Measurements from ENCODE around the gene CDC42EP2.

The CDC42EP2 gene

DNA sequence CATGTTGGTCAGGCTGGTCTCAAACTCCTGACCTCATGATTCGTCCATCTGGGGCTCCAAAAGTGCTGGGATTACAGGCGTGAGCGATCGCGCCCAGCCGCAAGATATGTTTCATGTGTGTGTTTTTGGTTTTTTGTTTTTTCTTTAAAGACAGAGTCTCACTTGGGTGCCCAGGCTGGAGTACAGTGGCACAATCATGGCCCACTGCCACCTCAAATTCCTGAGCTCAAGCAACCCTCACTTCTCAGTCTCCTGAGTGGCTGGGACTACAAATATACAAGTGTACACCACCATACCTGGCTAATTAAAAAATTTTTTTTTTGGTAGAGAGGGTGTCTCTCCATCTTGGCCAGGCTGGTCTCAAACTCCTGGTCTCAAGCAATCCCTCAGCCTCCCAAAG is 48.3 kb downstream of the CDC42EP2 start:
- no peak for DNase-seq

DNA sequence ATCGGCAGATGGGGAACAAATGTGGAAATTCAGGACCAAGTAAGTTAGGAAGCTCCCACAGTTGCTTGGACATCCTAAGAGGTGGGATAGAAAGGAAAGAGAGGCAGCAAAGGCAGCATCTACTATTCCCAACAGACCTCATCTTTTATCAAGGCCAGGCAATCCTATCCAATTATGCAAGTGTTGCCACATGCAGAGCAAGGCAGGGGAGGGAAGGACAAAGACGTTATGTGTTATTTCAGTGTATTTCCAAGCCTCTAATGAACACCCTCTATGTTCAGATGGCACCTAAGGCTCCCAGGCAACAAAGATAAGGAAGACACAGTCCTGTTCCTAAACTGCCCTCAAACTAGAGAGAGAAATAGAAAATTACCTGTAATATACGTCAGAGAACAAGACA is 49.1 kb downstream of the CDC42EP2 start:
- DNase-seq: no peak

DNA sequence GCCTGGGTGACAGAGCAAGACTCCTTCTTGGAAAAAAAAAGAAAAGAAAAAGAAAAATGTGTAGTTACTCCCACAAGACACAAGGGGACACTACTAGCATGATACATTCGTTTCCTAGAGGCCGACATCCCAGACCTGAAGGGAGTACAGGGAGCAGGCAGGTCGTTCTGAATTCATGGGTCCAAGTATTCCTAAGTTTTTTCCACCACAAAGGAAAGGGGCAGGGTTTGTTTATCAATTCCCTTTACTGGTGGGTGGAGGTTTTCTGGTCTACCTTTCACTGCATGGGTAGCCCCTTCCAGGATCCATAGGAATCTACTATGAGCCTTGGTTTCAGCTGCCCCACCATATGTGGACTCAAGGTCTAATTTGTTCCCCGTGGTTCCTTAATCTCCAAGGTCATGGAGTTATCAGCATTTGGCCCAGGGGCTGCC is 51.7 kb downstream of the CDC42EP2 start:
- peak; percentile 72 for DNase-seq

DNA sequence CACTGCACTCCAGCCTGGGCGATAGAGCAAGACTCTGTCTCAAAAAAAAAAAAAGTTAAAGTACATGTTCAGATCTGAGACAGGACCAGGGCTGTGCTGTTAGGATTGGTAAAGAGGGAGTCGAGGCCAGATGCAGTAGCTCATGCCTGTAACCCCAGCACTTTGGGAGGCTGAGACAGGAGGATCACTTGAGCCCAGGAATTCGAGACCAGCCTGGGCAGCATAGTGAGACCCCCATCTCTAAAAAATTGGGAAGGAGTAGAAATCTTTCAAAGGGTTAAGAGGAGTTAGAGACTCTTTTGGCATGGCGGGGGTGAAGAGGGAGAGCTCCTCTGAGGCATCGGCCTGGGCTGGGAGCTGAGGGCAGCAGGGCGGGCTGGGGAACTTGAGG is 56.0 kb downstream of the CDC42EP2 start:
- no peak for DNase-seq

Data from NCI-H1436 (cell line).